Erythroblast (primary cell): ENCODE data around the gene KCNH1.

Experiments used
- GATA1 ChIP-seq: IDR thresholded peaks from 2 replicates; pipeline ENCODE4 v1.6.1; 2011; ENCODE audit warnings: low read depth, mild to moderate bottlenecking, control low read depth, low read length, moderate library complexity
- POLR2A ChIP-seq: IDR thresholded peaks from 2 replicates; pipeline ENCODE4 v1.6.1; 2011; ENCODE audit warnings: mild to moderate bottlenecking, low read length

DNA sequence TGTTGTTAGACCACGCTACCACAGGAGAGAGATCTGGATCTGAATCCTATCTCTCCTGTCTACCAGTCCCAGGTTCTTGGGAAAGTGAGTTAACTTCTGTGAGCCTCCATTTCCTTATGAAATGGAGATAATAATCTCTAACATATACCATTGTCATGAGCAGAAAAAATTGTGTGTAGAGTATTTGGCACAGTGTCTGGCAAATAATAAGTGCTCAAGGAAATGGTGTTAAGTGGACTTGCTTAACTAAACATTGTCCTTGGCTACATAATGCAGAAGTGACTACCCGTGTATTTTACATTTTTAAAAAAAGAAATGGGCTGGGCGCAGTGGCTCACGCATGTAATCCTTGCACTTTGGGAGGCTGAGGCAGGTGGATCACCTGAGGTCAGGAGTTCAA is 217.4 kb downstream of the KCNH1 start:
- TF ChIP-seq POLR2A, result no peak
- no peak for TF ChIP-seq GATA1
